CD4-positive, alpha-beta T cell treated with Interleukin-2 at 100 ng/mL for 4 hours (primary cell): ENCODE measurements around the gene FTCD.

Source experiments
- DNase-seq: peaks from one replicate; pipeline ENCODE4 v3.0.0-alpha.2; 2020; ENCODE audit warnings: low spot score

FTCD gene

DNA sequence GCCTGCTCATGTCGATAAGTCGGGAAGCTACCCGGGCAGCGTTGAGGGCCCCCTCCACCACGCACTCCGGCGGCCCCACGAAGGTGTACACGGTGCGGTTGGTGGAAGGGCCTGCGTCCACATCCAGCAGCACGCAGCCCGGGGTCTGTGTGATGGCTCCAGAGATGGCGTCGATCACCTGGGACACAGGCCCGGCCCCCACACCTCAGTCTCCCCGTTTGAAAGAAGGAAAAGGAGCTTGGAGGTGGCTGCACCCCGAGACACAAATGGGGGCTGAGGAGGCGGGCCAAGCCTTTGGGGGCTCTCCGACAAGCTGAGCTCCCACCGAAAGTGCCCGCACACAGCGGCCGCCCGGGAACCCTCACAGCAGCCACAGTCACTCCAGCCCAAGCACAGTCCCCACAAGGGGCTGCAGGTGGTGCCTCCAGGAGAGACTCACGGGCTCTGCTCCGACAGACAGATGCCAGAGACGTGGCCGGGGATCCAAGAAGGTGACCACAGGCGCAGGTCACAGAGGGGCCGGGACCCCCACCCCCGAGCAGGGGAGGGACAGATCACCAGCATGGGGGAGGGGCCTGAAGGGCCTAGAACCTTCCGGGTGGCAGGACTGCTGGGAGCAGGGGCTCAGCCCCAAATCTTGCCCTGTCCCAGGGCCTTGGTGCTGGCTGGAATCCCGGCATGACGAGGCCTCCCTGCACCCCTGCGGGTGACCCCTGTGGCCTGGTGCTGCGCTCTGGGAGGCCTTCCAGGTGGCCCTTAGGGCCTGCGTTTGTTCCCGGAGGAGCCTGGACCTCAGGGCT, 1.0 kb downstream of the FTCD start:
- DNase-seq: no peak

DNA sequence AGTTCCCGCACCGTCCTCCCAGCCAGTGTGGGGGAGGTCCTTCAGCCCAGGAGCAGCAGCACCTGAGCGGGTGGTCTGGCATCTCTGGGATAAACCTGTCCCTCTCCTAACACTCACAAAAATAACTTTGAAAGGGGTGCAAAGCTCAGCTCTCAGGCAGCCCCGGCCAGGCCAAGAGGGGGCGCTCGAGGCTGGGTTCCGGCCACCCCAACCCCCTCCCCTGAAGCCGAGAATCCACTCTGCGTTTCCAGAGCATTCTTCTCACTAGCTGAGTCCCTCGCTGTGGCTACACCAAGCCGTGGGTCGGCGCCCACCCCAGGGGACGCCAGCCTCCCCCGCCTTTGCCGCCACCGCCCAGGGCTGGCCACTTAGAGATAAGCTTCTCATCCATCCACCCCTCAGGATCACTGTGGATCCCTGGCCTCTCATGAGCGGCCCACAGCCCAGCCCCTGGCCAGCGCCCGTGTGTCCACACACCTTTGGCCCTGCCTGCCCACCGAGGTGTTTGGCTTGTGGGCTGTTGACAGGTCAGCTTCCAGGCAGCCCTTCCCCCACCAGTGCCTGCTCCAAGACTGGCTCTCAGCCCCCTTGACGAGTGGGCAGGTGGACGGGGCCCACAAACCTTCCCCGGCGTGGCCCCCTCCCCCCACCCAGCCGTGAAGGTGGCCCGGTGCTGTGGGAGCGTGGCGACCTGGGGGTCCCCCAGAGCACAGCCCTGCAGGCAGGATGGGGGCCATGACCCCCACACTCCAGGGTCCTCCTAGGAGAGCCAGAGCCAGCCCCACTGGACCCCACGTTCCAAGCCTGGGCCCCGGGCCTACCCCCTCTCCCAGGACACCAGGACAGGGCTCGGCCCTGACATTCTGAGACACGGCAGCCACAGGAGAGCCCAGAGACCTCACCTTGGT, 1.9 kb downstream of the FTCD start:
- DNase-seq: peak; percentile 48

DNA sequence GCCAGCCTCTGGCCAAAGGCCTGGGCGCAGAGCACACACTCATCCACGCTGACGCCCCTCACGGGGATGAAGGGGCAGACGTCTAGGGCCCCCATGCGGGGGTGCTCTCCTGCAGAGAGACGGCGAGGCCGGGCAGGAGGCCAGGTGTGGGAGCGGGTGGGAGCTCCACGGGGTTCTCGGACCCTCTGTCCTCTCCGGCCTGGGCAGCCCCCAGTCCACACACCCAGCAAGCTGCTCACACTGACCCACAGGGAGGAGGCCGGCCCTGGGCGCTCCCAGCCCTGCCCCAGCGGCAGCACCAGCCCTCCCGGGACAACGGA, 2.5 kb downstream of the FTCD start:
- no peak for DNase-seq

DNA sequence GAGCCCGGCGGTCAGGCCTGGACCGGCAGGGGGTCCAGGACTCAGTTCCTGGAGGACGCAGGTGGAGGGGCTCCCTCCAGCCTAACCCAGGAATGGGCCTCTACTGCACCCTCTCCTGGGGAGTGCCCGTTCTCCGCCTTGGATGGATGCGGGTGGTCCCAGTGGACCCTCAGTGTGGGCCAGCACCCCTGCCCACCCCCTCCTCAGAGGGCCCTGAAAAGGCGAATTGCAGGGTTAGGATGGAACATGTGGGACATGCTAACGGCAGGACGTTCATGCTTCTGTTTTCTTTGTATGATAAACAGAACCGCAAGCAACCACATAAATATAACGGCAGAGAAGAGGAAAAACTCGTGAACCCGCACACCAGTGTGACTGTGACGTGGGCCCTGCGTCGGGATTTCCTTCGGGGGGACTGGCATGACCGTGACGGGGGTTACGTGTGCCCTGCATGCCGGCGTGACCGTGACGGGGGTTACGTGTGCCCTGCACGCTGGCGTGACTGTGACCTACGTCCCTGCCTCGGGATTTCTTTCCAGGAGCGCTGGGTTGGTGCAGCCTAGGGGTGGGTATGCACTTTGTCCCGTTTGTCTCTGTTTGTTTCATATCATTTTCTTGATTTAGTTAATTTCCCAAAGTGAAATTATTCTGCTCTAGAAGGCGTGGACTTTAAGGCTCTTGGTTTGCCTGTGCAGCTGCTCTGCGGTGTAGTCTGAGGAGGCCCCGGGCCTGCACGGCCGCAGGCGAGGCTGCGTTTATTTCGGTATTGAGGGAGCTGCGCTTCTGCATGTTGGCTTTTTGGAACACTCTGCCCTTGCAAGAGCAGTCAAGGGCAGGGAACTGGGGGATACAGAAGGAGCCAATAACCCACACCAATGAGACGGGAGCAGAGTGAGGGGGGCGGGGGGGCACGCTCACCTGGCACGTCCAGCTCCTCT, 3.1 kb downstream of the FTCD start:
- DNase-seq: no peak

DNA sequence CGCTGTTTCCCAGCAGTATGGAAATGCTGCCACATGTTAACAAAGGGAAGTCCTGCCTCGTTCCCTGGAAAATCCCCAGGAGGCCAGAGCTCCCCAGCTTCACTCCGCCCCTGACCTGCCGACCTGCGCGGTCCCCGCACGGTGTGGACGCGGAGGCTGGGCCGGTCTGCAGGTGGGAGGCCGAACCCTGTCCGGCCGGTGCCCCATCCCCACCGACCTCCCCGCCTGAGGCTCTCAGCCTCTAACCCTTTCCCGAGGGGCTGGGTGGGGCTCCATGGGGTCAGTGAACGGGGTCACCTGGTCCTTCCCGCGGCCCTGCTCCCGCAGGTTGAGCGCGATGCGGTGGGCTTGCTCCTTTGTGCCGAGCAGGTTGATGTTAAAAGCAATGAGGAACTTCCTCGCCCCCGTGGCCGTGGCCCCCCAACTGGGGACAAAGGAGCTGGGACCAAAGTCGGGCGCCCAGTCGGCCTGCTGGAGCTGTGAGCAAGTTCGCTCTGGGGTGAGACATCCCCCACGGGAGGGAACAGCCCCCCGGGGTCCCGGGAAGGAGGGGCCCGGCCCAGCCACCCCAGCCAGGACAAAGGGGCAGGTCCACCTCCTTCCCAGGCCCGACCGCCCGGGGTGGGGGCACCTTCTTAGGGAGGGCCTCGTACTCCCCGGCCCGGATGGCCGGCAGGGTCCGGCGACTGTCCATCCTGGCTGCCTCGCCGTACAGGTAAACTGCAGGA, 4.0 kb downstream of the FTCD start:
- DNase-seq: no peak

DNA sequence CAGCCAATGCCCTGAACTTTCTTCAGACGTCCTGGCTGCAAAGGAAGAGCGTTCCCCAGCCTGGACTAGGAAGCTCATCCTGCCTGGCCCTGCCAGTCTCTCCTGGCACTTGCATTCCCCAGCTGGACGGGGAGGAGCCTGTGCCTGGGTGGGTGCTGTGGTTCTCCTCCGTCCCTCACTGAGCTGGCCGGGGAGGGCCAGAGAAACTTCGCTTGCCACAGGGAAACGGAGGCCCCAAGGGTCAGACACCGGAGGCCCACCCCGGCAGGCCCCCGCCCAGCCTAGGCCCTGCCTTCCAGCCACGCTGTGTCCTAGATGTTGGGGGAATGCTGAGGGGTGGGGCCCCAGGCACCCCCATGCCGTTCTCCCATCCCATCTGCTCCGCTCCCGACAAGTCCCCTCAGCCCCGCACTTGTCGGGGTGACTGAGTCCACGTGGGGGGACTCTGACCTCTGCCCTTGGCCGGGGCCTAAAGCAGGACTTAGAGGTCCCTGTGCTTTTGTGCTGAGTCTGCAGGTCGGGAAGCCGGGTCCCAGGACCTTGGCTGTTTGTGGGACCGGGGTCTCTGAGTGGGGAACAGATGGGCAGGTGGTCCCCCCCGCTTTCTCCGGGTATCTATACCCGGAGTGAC, 4.8 kb downstream of the FTCD start:
- DNase-seq: no peak

DNA sequence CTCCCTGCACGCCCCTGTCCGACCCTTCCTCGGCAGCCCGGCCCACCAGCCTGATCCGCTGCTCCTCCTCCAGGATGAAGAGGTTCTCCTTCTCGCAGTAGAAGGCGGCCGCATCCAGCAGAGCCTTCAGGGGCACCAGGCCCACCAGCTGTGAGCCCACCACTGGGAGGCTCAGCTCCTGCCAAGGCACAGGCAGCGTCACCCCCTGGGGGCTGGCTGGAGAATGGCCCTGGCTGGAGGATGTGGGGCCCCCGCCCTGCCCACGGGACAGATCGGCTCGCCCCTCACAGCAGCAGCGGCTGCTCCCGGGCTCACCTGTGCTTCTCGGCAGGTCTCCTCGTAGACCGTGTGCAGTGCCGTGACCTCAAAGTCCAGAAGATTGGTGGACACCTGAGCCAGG, 5.3 kb downstream of the FTCD start:
- no peak for DNase-seq

DNA sequence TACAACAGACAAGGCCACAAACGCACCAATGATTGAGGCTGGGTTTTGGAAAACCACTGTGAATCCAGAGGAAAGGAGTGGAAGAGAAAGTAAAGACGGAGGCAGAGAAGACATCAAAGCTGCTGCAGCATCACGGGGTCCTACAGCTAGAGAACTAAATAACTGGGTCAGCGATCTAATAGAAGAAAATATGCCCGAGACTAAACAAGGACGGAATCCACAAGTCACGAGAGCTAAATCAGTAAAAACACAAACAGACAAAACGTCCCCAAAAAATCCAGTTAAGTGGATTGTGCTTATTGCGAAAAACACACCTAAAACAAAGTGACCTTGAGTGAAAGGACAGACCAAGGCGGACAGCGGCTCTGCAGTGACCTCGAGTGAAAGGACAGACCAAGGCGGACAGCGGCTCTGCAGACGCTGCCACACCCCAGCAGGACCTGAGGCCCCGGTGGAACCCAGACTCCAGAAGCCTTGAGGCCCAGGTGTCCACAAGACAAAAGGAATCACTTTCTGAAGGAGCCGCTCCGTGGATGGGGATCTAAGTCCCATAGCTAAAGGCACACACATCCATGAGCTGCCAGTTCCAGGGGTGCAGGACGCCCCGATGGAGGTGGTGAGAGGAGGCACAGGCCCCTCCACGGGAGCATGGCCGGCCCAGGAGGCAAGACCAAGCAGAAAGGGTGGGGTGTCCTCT, 6.0 kb downstream of the FTCD start:
- DNase-seq: no peak

DNA sequence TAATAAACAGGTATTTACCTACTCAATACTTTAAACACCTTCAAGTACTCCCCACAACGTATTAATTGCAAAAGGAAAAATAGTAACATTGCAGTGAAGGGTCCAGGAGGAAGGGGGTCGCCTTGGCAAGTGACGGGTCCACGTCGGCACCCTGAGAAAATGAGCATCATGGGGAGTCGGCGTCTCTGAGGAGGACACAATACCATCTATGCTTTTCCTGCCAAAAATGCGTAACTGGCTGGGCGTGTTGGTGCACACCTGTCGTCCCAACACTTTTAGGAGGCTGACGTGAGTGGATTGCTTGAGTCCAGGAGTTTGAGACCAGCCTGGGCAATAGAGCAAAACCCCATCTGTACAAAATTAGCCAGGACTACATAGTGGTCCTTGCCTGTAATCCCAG, 7.3 kb downstream of the FTCD start:
- no peak for DNase-seq

DNA sequence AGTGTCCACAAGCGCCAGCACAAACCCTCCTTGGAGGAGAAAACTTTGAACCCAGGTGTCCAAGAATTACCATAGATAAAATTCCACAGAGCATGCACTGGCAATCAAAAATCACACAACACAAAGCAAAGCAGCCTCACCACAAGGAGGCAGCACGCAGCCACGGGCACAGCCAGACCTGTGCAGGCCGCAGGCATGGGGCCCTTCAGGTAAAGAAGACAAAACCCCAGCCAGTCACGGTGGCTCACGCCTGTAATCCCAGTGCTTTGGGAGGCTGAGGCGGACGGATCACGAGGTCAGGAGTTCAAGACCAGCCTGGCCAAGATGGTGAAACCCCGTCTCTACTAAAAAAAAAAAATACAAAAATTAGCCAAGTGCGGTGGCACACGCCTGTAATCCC, 8.0 kb downstream of the FTCD start:
- peak; percentile 51 for DNase-seq

DNA sequence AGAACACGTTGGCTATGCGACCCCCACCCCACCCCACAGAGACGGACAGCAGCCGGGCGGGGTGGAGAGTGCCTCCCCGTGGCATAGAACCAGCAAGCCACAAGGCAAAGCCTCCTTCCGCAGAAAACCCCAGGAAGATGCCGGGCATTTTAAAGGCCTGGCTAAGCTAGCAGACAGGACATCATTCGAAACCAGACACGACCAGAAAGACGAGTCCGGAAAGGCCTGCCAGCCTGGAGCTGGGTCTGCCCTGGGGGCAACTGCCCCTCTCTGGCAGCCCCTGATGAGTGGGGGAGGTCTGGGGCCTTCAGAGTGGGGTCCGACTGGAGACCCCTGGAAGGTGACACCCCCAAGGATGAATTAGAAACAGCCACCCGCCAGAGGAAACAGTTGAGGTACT, 8.5 kb downstream of the FTCD start:
- DNase-seq: no peak

DNA sequence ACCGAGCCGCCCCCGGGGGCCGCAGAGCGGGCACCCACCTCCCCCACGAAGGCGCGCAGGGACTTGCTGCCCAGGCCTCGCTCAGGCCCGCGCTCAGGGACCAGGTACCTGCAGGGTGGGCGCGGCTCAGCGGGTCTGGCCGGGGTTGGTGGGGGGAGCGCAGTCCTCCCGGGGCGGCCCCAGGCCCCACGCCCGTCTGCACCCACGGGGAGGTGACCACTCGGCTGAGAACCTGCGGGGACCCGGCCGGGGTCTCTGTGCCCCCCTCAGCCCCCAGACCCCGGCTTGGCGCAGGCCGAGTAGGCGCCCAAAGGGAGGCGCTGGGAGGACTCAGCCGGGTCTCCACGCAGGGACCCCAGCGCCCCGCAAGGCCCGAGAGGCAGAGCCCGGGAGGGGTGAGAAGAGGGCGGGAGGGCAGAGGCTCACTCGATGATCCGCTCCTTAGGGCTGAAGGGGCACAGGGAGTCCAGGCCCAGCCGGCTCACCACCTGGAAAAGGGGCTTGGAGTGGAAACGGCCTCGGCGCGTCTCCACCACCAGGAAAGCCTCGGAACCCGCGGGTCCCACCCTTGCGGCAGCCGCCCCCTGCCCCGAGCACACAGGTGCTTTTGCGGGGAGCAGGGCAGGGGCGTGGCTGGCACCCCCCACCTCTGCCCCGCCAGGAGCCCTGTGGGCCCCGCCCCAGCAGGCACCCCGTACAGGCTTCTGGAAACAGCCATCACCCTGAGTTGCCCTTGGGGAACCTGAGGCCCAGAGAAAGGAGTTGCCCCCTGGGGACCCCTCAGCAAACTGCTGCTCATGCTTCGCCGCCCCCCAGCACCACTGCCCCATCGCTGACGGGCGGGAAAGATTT, 9.3 kb downstream of the FTCD start:
- DNase-seq: no peak

DNA sequence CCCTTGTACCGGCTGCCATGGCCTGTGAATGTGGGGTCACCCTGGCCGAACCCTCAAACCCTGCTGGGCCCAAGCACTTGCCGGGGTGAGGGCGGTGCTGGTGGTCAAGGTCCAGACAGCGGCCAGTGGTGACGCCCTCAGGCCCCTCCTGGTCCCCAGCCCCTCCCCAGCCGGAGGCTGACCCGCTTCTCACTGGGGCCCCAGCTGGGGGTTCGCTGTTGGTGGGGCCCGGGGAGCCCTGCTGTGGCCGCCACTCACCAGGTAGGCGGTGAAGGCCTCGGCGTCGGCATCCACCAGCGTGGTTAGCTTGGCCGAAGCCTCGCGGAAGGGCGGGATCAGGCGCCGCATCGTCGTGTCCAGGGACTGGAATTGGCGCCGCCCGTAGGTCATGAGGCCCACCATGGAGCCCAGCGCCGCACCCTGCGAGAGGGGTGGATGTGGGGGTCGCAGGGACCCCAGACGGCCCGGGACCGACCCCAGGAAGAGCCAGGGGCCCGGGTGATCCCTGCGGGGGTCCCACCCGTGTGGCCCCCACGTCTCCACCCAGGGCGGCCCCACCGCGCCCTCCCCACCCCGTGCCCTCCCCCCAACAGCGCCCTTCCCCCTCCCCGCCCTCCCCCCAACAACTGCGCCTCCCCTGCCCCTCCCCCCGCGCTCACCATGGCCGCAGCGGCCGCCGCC, 10.1 kb downstream of the FTCD start:
- no peak for DNase-seq

DNA sequence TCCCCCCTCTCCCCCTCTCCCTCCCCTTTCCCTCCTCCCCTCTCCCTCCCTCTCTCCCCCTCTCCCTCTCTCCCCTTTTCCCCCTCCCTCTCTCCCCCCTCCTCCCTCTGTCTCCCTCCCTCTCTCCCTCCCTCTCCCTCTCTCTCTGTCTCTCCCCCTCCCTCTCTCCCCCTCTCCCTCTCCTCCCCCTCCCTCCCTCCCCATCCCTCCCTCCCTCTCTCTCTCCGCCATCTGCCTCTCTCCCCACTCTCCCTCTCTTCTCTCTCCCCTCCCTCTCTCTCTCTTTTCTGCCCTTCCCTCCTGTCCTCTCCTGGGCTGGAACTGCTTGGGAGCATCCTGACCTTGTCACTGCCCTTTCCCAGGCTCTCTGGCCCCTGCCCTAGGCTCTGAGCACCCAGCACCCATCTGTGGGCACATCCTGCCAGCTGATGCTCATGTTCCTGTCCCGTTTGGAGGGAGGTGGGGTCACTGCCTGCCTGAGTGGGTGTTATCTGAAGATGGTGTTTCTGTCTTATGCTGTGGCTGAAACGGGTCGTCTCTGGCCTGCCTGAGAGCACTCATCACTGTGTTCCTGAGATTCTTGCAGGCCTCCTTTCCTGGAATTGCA, 10.8 kb downstream of the FTCD start:
- no peak for DNase-seq

DNA sequence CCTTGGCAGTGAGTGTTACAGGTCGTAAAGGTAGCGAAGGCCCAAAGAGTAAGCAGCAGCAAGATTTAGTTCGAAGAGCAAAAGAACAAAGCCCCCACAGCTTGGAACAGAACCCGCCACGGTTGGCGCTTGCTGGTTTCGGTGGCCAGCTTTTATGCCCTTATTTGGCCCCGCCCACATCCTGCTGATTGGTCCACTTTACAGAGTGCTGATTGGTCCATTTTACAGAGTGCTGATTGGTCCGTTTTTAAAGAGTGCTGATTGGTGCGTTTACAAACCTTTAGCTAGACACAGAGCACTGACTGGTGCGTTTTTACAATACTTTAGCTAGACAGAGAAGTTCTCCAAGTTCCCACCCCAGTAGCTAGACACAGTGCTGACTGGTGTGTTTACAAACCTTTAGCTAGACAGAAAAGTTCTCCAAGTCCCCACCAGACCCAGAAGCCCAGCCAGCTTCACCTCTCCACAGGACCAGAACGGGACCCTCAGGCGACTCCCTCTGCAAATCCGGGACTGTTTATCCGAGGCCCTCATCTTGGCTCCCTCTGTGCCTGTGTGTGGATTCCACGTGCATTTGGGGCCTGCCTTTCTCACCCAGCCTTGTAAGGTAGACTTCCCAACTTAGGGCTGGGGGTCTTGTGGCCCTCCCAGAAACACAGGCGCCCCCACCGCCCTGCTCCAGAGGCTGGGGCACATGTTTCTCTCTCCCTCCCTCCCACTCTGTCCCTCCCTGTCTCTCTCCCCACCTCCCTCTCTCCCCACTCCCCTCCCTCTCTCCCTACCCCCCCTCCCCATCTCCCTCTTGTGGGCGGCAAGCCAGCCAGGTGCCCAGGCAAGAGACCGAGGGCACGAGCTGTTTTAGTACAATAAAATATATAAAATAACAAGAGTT, 12.6 kb downstream of the FTCD start:
- DNase-seq: peak; percentile 5

DNA sequence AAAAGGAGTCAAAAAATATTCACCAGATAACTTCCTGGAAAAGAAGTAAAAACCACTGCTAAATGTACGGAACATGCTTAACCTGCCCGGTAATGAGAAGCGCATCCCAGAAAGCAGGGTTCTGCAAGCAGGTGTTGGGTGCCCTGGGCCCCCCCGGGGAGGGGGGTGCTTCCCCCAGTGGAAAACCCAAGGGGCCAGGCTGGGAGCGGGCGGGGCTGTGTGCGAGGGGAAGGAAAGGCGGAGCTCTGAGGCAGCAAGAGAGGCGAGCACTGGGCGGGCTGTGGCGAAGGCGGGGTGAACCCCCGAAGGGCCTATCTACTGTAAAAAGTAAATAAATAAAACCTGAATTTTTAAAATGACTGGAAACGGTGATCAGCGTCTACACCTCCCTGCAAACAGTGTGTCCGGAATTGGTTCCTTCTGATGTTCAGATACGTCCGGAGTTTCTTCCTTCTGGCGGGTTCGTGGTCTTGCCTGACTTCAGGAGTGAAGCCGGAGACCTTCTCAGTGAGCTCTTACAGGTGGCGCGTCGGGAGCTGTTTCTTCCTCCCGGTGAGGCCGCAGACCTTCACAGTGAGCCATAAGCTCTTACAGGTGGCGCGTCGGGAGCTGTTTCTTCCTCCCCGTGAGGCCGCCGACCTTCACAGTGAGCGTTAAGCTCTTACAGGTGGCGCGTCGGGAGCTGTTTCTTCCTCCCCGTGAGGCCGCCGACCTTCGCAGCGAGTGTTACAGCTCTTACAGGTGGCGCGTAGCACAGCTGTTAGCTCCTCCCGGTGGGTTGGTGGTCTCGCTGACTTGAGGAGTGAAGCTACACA, 13.4 kb downstream of the FTCD start:
- DNase-seq: no peak
